Brain pericyte (primary cell): ENCODE results near the gene DNAH8.

Source experiments
- DNase-seq: peaks from one replicate; pipeline ENCODE4 v3.0.0-alpha.2; 2012; ENCODE audit warnings: low read depth, low spot score

DNAH8 gene

GRCh38 chr6:39008737-39009136 is 293.6 kb downstream of the DNAH8 start:
- DNase-seq, result no peak

GRCh38 chr6:39009476-39009875 is 294.4 kb downstream of the DNAH8 start:
- no peak for DNase-seq

GRCh38 chr6:39016839-39017546 is 301.9 kb downstream of the DNAH8 start:
- DNase-seq, result no peak

GRCh38 chr6:39017547-39017880 is 302.4 kb downstream of the DNAH8 start:
- no peak for DNase-seq

- DNase-seq, result no peak
These were observed 303.0 kb downstream of the DNAH8 start for GRCh38 chr6:39018103-39018502.

GRCh38 chr6:39020136-39020535 is 305.0 kb downstream of the DNAH8 start:
- no peak for DNase-seq

GRCh38 chr6:39021041-39021440 is 305.9 kb downstream of the DNAH8 start:
- no peak for DNase-seq

GRCh38 chr6:39021779-39022178 is 306.7 kb downstream of the DNAH8 start:
- DNase-seq, result no peak

GRCh38 chr6:39026175-39026574 is 311.1 kb downstream of the DNAH8 start:
- DNase-seq, result no peak

- no peak for DNase-seq
These were observed 314.3 kb downstream of the DNAH8 start for GRCh38 chr6:39029156-39030011.

- no peak for DNase-seq
These were observed 320.6 kb downstream of the DNAH8 start for GRCh38 chr6:39035681-39036080.

GRCh38 chr6:39037082-39037508 is 322.0 kb downstream of the DNAH8 start:
- DNase-seq, result no peak

- no peak for DNase-seq
These were observed 322.6 kb downstream of the DNAH8 start for GRCh38 chr6:39037707-39038106.

- no peak for DNase-seq
These were observed 325.1 kb downstream of the DNAH8 start for GRCh38 chr6:39040080-39040673.

GRCh38 chr6:39041072-39041471 is 326.0 kb downstream of the DNAH8 start:
- no peak for DNase-seq

GRCh38 chr6:39043776-39044175 is 328.7 kb downstream of the DNAH8 start:
- no peak for DNase-seq

GRCh38 chr6:39044181-39044580 is 329.1 kb downstream of the DNAH8 start:
- DNase-seq, result no peak

- no peak for DNase-seq
These were observed 332.6 kb downstream of the DNAH8 start for GRCh38 chr6:39047434-39048327.

GRCh38 chr6:39048481-39049399 is 333.6 kb downstream of the DNAH8 start, which contains the start of gene GLP1R:
TSS of gene GLP1R (plus strand) at chr6:39048781. CDS start at chr6:39048841, 60 bp downstream.
- DNase-seq, result no peak

- no peak for DNase-seq
These were observed 334.6 kb downstream of the DNAH8 start for GRCh38 chr6:39049575-39050283.
